HG03571 (cell line): ENCODE data around the gene ARL8A.
A peak's percentile ranks its signal among the peaks of the same experiment; 100 is the strongest.
"Not testable (repeated sequence)": the region's sequence is repeated elsewhere in the genome, so short reads cannot be mapped to it uniquely, and the experiment has no call there.

Experiments
- ATAC-seq: cut with Tn5 transposase; IDR thresholded peaks from one replicate; pipeline ENCODE4 v1.9.1; 2021; ENCODE audit not compliant: unreplicated experiment

ARL8A gene

GRCh38 chr1:202159534-202160371, 15.2 kb upstream of the ARL8A start:
- ATAC-seq: no peak

- ATAC-seq: no peak
Observed at GRCh38 chr1:202158810-202159533, 14.4 kb upstream of the ARL8A start.

GRCh38 chr1:202157945-202158344, 13.4 kb upstream of the ARL8A start:
- no peak for ATAC-seq

- no peak for ATAC-seq
Observed at GRCh38 chr1:202156590-202156989, 12.1 kb upstream of the ARL8A start.

GRCh38 chr1:202155478-202156021, 11.0 kb upstream of the ARL8A start:
- ATAC-seq: no peak

- ATAC-seq: no peak
Observed at GRCh38 chr1:202154766-202155477, 10.4 kb upstream of the ARL8A start.

- ATAC-seq: no peak
Observed at GRCh38 chr1:202154148-202154765, 9.7 kb upstream of the ARL8A start.

GRCh38 chr1:202153284-202153683, 8.7 kb upstream of the ARL8A start:
- no peak for ATAC-seq

GRCh38 chr1:202152399-202152798, 7.9 kb upstream of the ARL8A start:
- ATAC-seq: no peak

GRCh38 chr1:202151045-202151444, 6.5 kb upstream of the ARL8A start:
- no peak for ATAC-seq

GRCh38 chr1:202150602-202151001, 6.1 kb upstream of the ARL8A start:
- ATAC-seq: no peak

GRCh38 chr1:202150187-202150586, 5.7 kb upstream of the ARL8A start:
- ATAC-seq: no peak

GRCh38 chr1:202149566-202149965, 5.0 kb upstream of the ARL8A start:
- no peak for ATAC-seq

GRCh38 chr1:202148391-202148790, 3.9 kb upstream of the ARL8A start:
- no peak for ATAC-seq

GRCh38 chr1:202146993-202147392, 2.5 kb upstream of the ARL8A start:
- no peak for ATAC-seq

- ATAC-seq: no peak
Observed at GRCh38 chr1:202146279-202146678, 1.7 kb upstream of the ARL8A start.

- ATAC-seq: not testable (repeated sequence)
Observed at GRCh38 chr1:202145744-202146140, 1.2 kb upstream of the ARL8A start.

GRCh38 chr1:202145068-202145743, 669 bp upstream of the ARL8A start:
- ATAC-seq: no peak

- peak; percentile 33 for ATAC-seq
Observed at GRCh38 chr1:202143768-202144401, 652 bp downstream of the ARL8A start.
